ENCODE data around the gene POLR1C. TPM values are rescaled to one million over a fixed set of nuclear protein-coding genes. Genes with fewer than 3 reads are reported as not detected.

Gene POLR1C
- total RNA-seq, 1 experiment from 2014 or later: 27.8 TPM

Other genes starting within 250 kb of the POLR1C start
- not detected in 2 replicates for gene SLC22A7, start 218.8 kb upstream of the POLR1C start, total RNA-seq (2014; rRNA removed; shearing (Covaris generic))
- not detected in 2 replicates for gene CRIP3, start 208.3 kb upstream of the POLR1C start, total RNA-seq (2014; rRNA removed; shearing (Covaris generic))
- 8.4 and 10.9 TPM in 2 replicates for gene ZNF318, start 147.4 kb upstream of the POLR1C start, total RNA-seq (2014; rRNA removed; shearing (Covaris generic))
- 11.7 and 16.5 TPM in 2 replicates for gene ABCC10, start 89.5 kb upstream of the POLR1C start, total RNA-seq (2014; rRNA removed; shearing (Covaris generic))
- gene DLK2, start 61.5 kb upstream of the POLR1C start, total RNA-seq (2014; rRNA removed; shearing (Covaris generic)): 1.3 and 3.4 TPM in 2 replicates
- gene TJAP1, start 39.5 kb upstream of the POLR1C start, total RNA-seq (2014; rRNA removed; shearing (Covaris generic)): 14.6 and 21.8 TPM in 2 replicates
- gene LRRC73, start 6.7 kb upstream of the POLR1C start, total RNA-seq (2014; rRNA removed; shearing (Covaris generic)): 0.05 and 0.32 TPM in 2 replicates
- 175 and 194 TPM in 2 replicates for gene YIPF3, start 163 bp upstream of the POLR1C start, total RNA-seq (2014; rRNA removed; shearing (Covaris generic))
- 28.9 and 42.2 TPM in 2 replicates for gene XPO5, start 58.9 kb downstream of the POLR1C start, total RNA-seq (2014; rRNA removed; shearing (Covaris generic))
- gene POLH, start 59.1 kb downstream of the POLR1C start, total RNA-seq (2014; rRNA removed; shearing (Covaris generic)): 17.9 and 28.8 TPM in 2 replicates
- 51.6 and 81.1 TPM in 2 replicates for gene GTPBP2, start 112.2 kb downstream of the POLR1C start, total RNA-seq (2014; rRNA removed; shearing (Covaris generic))
- 75.7 and 116 TPM in 2 replicates for gene MAD2L1BP, start 118.8 kb downstream of the POLR1C start, total RNA-seq (2014; rRNA removed; shearing (Covaris generic))
- 0.05 and 0.69 TPM in 2 replicates for gene RSPH9, start 127.9 kb downstream of the POLR1C start, total RNA-seq (2014; rRNA removed; shearing (Covaris generic))
- gene MRPS18A, start 170.7 kb downstream of the POLR1C start, total RNA-seq (2014; rRNA removed; shearing (Covaris generic)): 63.0 and 71.2 TPM in 2 replicates

All from M059J (cell line).